K562 (cell line): ENCODE data around the gene CKAP5. TPM values are rescaled to one million over a fixed set of nuclear protein-coding genes. Genes with fewer than 3 reads are reported as not detected.

Source experiments
- AFF4 ChIP-seq: sonication (generic); formaldehyde crosslinking; IDR thresholded peaks from 2 replicates; pipeline ENCODE4 v1.8.0; 2023; ENCODE audit warnings: mild to moderate bottlenecking, missing genetic modification reagents
- DIDO1 ChIP-seq: fragments of 450-650 bp; IDR thresholded peaks from 2 replicates; pipeline ENCODE4 v1.6.1; 2016; ENCODE audit warnings: low read depth, missing biosample characterization, missing genetic modification characterization
- DNMT1 ChIP-seq: fragments of 450-650 bp; IDR thresholded peaks from 2 replicates; pipeline ENCODE4 v1.6.1; 2016; ENCODE audit warnings: antibody characterized with exemption, mild to moderate bottlenecking
- DPF2 ChIP-seq: fragments of 450-650 bp; IDR thresholded peaks from 2 replicates; pipeline ENCODE4 v1.6.1; 2016
- MAFK ChIP-seq: IDR thresholded peaks from 2 replicates; pipeline ENCODE4 v1.6.1; 2011; ENCODE audit warnings: low read length, improper control_type of control experiment
- MBD2 ChIP-seq: sonication (generic); IDR thresholded peaks from 2 replicates; pipeline ENCODE4 v1.6.1; 2016; ENCODE audit warnings: low read depth, borderline replicate concordance
- MCM2 ChIP-seq: fragments of 450-650 bp; IDR thresholded peaks from 2 replicates; pipeline ENCODE4 v1.6.1; 2017; ENCODE audit warnings: low read depth, mild to moderate bottlenecking
- RBFOX2 ChIP-seq: fragments of 200-400 bp; formaldehyde crosslinking; IDR thresholded peaks from 2 replicates; pipeline ENCODE4 v1.6.1; 2017; ENCODE audit warnings: low read depth, mild to moderate bottlenecking, low read length, moderate library complexity
- RFX5 ChIP-seq: IDR thresholded peaks from 2 replicates; pipeline ENCODE4 v1.6.1; 2011; ENCODE audit warnings: low read depth, mild to moderate bottlenecking, improper control_type of control experiment, low read length
- SP1 ChIP-seq: sonication (generic); formaldehyde crosslinking; IDR thresholded peaks from 2 replicates; pipeline ENCODE4 v1.8.1; 2022; ENCODE audit warnings: mild to moderate bottlenecking, missing genetic modification reagents
- SRSF1 ChIP-seq: fragments of 200-400 bp; formaldehyde crosslinking; IDR thresholded peaks from 2 replicates; pipeline ENCODE4 v1.6.1; 2017; ENCODE audit warnings: mild to moderate bottlenecking, low read depth, low read length, moderate library complexity
- TAF7 ChIP-seq: fragments of 450-650 bp; IDR thresholded peaks from 2 replicates; pipeline ENCODE4 v1.6.1; 2016; ENCODE audit warnings: missing genetic modification characterization, missing compliant biosample characterization
- TCF7L2 ChIP-seq: fragments of 150-350 bp; IDR thresholded peaks from 2 replicates; pipeline ENCODE4 v1.6.1; 2016; ENCODE audit warnings: low read depth, mild to moderate bottlenecking, low read length, moderate library complexity
- ZBTB12 ChIP-seq: fragments of 250-450 bp; sonication (Bioruptor Pico); IDR thresholded peaks from 2 replicates; pipeline ENCODE4 v1.4.0; 2020
- ZNF395 ChIP-seq: fragments of 200-800 bp; sonication (Bioruptor generic); IDR thresholded peaks from 2 replicates; pipeline ENCODE4 v1.6.1; 2017; ENCODE audit warnings: missing genetic modification characterization, missing compliant biosample characterization
- ZNF592 ChIP-seq: fragments of 450-650 bp; IDR thresholded peaks from 2 replicates; pipeline ENCODE4 v1.6.1; 2017; ENCODE audit warnings: antibody characterized with exemption, mild to moderate bottlenecking
- ZNF695 ChIP-seq: fragments of 450-650 bp; formaldehyde crosslinking; IDR thresholded peaks from 2 replicates; pipeline ENCODE4 v1.4.0; 2020; ENCODE audit warnings: mild to moderate bottlenecking, moderate library complexity
- polyA plus RNA-seq, 8 experiments: library from polyadenylated mRNA; depleted of rRNA in 4 of 8; stranded (reverse) in 5 of 8; unstranded in 3 of 8; fragments of >200 nt; fragmentation: Nextera tagmentation in 2 of 8; fragmentation: Illumina TruSeq in 1 of 8; extraction: Ambion mirVana in 2 of 8; extraction: Trizol in 1 of 8; gene quantifications; 2 replicates each; pipeline versions ENCODE4 v1.2.1 to v1.2.3, GENCODE V29; 2011 to 2014; ENCODE audit warnings: inconsistent platforms in 1 of 8, missing spikeins in 1 of 8
- total RNA-seq, 7 experiments: library from RNA; depleted of rRNA in 6 of 7; stranded (reverse); fragments of >200 nt in 6 of 7; fragmentation: Illumina TruSeq in 2 of 7; extraction: Trizol in 2 of 7; gene quantifications; 2 replicates each; pipeline versions ENCODE4 v1.2.1 to v1.2.3, GENCODE V29; 2011 to 2021; ENCODE audit warnings: low replicate concordance in 1 of 7

Gene CKAP5
- total and polyA plus RNA-seq, 9 of the 15 experiments (the other 6 are each of a cell fraction or from before 2014, with no cell fraction given) = 60.1 to 239 (median 139) TPM

- TF ChIP-seq AFF4 (0 out of 2 replicates have a peak, but pooled peaks have one; percentile 40), RFX5 (no peak), DNMT1 (no peak), MAFK (peak; percentile 12; the same call in 1 of the 2 replicates), RBFOX2 (peak; percentile 97), ZNF695 (CRISPR knock-in tag) (no peak), MCM2 (no peak), DPF2 (0 out of 2 replicates have a peak, but pooled peaks have one; percentile 59), SRSF1 (no peak), ZNF395 (CRISPR knock-in tag) (no peak; the same call in 1 of the 2 replicates), MBD2 (peak; percentile 60), DIDO1 (peak; percentile 99), ZBTB12 (CRISPR knock-in tag) (peak; percentile 51; the same call in 1 of the 2 replicates), SP1 (CRISPR knock-in tag) (peak; percentile 98), ZNF592 (no peak), TAF7 (peak; percentile 71), TCF7L2 (no peak)
Measured at GRCh38 chr11:46700241-46701077, 145.6 kb downstream of the CKAP5 start, which contains the start of the genes ARHGAP1 and ZNF408 (continued).
